H9 (cell line): ENCODE measurements around the gene USP6NL. TPM values are rescaled to one million over a fixed set of nuclear protein-coding genes. Genes with fewer than 3 reads are reported as not detected.

Experiments
- DNase-seq: peaks from one replicate; pipeline ENCODE4 v3.0.0-alpha.2; 2017
- H2AFZ ChIP-seq: one replicate; pipeline ENCODE4 v1.6.1; 2013; ENCODE audit warnings: mild to moderate bottlenecking, low read length, control low read depth, moderate library complexity
- H2AK5ac ChIP-seq: 2 replicates; pipeline ENCODE4 v1.6.1; 2013; ENCODE audit warnings: low read length, control low read depth, mixed read lengths; ENCODE audit not compliant: insufficient read length
- H2BK120ac ChIP-seq: one replicate; pipeline ENCODE4 v1.6.1; 2013; ENCODE audit warnings: low read depth, mild to moderate bottlenecking, low read length, control low read depth, inconsistent platforms; ENCODE audit not compliant: poor library complexity, severe bottlenecking
- H2BK12ac ChIP-seq: 2 replicates; pipeline ENCODE4 v1.6.1; 2013; ENCODE audit warnings: low read length, control low read depth, mixed read lengths, low read depth; ENCODE audit not compliant: insufficient read length
- H2BK15ac ChIP-seq: 2 replicates; pipeline ENCODE4 v1.6.1; 2013; ENCODE audit warnings: low read depth, low read length, control low read depth
- H2BK20ac ChIP-seq: one replicate; pipeline ENCODE4 v1.6.1; 2013; ENCODE audit warnings: low read depth, mild to moderate bottlenecking, low read length, control low read depth, inconsistent platforms; ENCODE audit not compliant: poor library complexity, severe bottlenecking
- H2BK5ac ChIP-seq: 2 replicates; pipeline ENCODE4 v1.6.1; 2013; ENCODE audit warnings: low read length, control low read depth, mixed read lengths; ENCODE audit not compliant: insufficient read length
- H3K14ac ChIP-seq: 2 replicates; pipeline ENCODE4 v1.6.1; 2013; ENCODE audit warnings: low read length, control low read depth; ENCODE audit not compliant: insufficient read depth
- H3K18ac ChIP-seq: 2 replicates; pipeline ENCODE4 v1.6.1; 2013; ENCODE audit warnings: low read depth, mild to moderate bottlenecking, mixed read lengths, low read length, control low read depth; ENCODE audit not compliant: insufficient read length
- H3K23ac ChIP-seq: 2 replicates; pipeline ENCODE4 v1.6.1; 2013; ENCODE audit warnings: low read length, control low read depth, mixed read lengths, low read depth; ENCODE audit not compliant: insufficient read length
- H3K23me2 ChIP-seq: 2 replicates; pipeline ENCODE4 v1.6.1; 2013; ENCODE audit warnings: low read depth, mild to moderate bottlenecking, mixed read lengths, low read length, control low read depth; ENCODE audit not compliant: insufficient read length, poor library complexity, severe bottlenecking
- H3K27ac ChIP-seq: 2 replicates; pipeline ENCODE4 v1.5.1; 2013; ENCODE audit warnings: low read length, control low read depth, mixed read lengths, low read depth; ENCODE audit not compliant: insufficient read length
- H3K27me3 ChIP-seq: 2 replicates; pipeline ENCODE4 v1.6.1; 2013; ENCODE audit warnings: low read length, control low read depth, inconsistent platforms; ENCODE audit not compliant: insufficient read depth
- H3K4ac ChIP-seq: 2 replicates; pipeline ENCODE4 v1.6.1; 2013; ENCODE audit warnings: low read depth, mild to moderate bottlenecking, control low read depth, inconsistent platforms, low read length, moderate library complexity
- H3K4me1 ChIP-seq: 2 replicates; pipeline ENCODE4 v1.6.1; 2013; ENCODE audit warnings: low read length, control low read depth, inconsistent platforms; ENCODE audit not compliant: insufficient read depth
- H3K4me2 ChIP-seq: 2 replicates; pipeline ENCODE4 v1.6.1; 2013; ENCODE audit warnings: low read length, control low read depth, mixed read lengths; ENCODE audit not compliant: insufficient read length, insufficient read depth
- H3K56ac ChIP-seq: 2 replicates; pipeline ENCODE4 v1.6.1; 2013; ENCODE audit warnings: low read depth, mild to moderate bottlenecking, mixed read lengths, low read length, control low read depth; ENCODE audit not compliant: insufficient read length
- H3K79me1 ChIP-seq: 2 replicates; pipeline ENCODE4 v1.6.1; 2013; ENCODE audit warnings: low read depth, mild to moderate bottlenecking, moderate library complexity, low read length, control low read depth, inconsistent platforms; ENCODE audit not compliant: insufficient read depth, poor library complexity, severe bottlenecking
- H3K79me2 ChIP-seq: 2 replicates; pipeline ENCODE4 v1.6.1; 2013; ENCODE audit warnings: low read length, control low read depth, inconsistent platforms; ENCODE audit not compliant: insufficient read depth
- H3K9ac ChIP-seq: 2 replicates; pipeline ENCODE4 v1.6.1; 2013; ENCODE audit warnings: low read length, control low read depth, mixed read lengths; ENCODE audit not compliant: insufficient read length; ENCODE audit errors: extremely low read depth
- H3K9me3 ChIP-seq: one replicate; pipeline ENCODE4 v1.6.1; 2013; ENCODE audit warnings: low read depth, low read length, inconsistent platforms; ENCODE audit not compliant: control insufficient read depth
- H3T11ph ChIP-seq: one replicate; pipeline ENCODE4 v1.6.1; 2013; ENCODE audit warnings: mild to moderate bottlenecking, low read length, control low read depth, inconsistent platforms
- H4K20me1 ChIP-seq: one replicate; pipeline ENCODE4 v1.6.1; 2013; ENCODE audit not compliant: control insufficient read depth, insufficient read length, insufficient read depth
- H4K5ac ChIP-seq: 2 replicates; pipeline ENCODE4 v1.6.1; 2013; ENCODE audit warnings: low read depth, mild to moderate bottlenecking, mixed read lengths, low read length, control low read depth; ENCODE audit not compliant: insufficient read length
- H4K8ac ChIP-seq: replicated peaks from 2 replicates; pipeline ENCODE4 v1.6.1; 2013; ENCODE audit warnings: low read length, control low read depth, mixed read lengths, low read depth; ENCODE audit not compliant: insufficient read length
- H4K91ac ChIP-seq: 2 replicates; pipeline ENCODE4 v1.6.1; 2013; ENCODE audit warnings: low read depth, mild to moderate bottlenecking, moderate library complexity, mixed read lengths, low read length, control low read depth; ENCODE audit not compliant: insufficient read length
- H3K27ac Mint-ChIP-seq, 3 experiments: 2 replicates in 2 of 3; 3 replicates in 1 of 3; pipeline ENCODE4 v1.8.0; 2020 to 2021; ENCODE audit warnings: mixed read lengths in 3 of 3, mild to moderate bottlenecking in 1 of 3, moderate library complexity in 1 of 3
- H3K27me3 Mint-ChIP-seq: 2 replicates; pipeline ENCODE4 v1.8.0; 2021; ENCODE audit warnings: low read depth, mild to moderate bottlenecking, moderate library complexity, mixed read lengths
- H3K36me3 Mint-ChIP-seq, 3 experiments: 2 replicates in 2 of 3; 3 replicates in 1 of 3; pipeline ENCODE4 v1.8.0; 2020 to 2021; ENCODE audit warnings: low read depth in 3 of 3, mixed read lengths in 3 of 3; ENCODE audit not compliant: insufficient read depth in 1 of 3
- H3K4me1 Mint-ChIP-seq, 2 experiments: 2 replicates each; pipeline ENCODE4 v1.8.0; 2020; ENCODE audit warnings: mixed read lengths in 2 of 2
- H3K4me3 Mint-ChIP-seq, 2 experiments: 2 replicates in 1 of 2; 3 replicates in 1 of 2; pipeline ENCODE4 v1.8.0; 2020 to 2021; ENCODE audit warnings: mild to moderate bottlenecking in 2 of 2, mixed read lengths in 2 of 2, moderate library complexity in 1 of 2
- H3K9me3 Mint-ChIP-seq, 2 experiments: 2 replicates in 1 of 2; 3 replicates in 1 of 2; pipeline ENCODE4 v1.8.0; 2020; ENCODE audit warnings: mild to moderate bottlenecking in 2 of 2, mixed read lengths in 2 of 2, moderate library complexity in 1 of 2
- WGBS: extraction: QIAGEN DNeasy Blood & Tissue Kit; methylation state at CpG from one replicate; pipeline ENCODE4 v1.1.7; 2013; ENCODE audit warnings: missing lambda C conversion rate, low lambda C conversion rate, mixed read lengths; ENCODE audit not compliant: insufficient read length; ENCODE audit errors: extremely low coverage; 5-methylcytosine and 5-hydroxymethylcytosine counted together
- total RNA-seq: library from RNA; stranded (reverse); gene quantifications from 2 replicates; pipeline ENCODE4 v1.2.1, GENCODE V29; 2021
- TF ChIP-seq, protein P1 (sequence below): fragments of 200-600 bp; sonication (generic); conservative IDR thresholded peaks from 3 replicates; pipeline ENCODE4 v1.8.0; 2021; ENCODE audit warnings: antibody characterized with exemption, mild to moderate bottlenecking

Gene USP6NL
- total RNA-seq, 1 experiment from 2014 or later = 28.3 TPM

DNA sequence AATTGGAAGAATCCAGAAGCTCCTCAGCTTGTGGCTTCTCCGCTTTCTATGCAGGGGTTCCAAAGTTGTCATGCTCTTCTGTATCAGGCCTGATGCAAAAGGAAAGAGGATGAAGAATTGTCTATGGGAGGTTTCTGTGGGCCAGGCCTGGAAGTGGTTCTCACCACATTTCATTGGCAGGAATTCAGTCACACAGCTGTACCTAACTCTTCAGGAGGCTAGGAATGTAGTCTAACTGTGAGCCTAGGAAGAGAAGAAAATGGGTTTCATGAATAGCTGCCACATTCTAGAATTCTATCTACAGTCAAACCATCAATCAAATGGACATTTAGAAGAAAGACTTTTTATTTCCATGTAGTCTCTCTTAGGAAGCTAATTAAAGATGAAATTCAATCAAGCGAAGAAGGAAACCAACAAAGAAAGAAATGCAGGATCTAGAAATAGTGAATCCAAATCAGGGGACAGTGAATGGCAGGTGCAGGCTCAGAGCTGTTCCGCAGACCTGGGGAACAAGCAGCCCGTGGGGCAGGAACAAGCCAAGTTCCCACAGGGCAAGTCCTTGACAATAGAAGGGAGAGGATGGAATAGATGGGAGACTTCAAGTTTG lies 25.4 kb upstream of the USP6NL start:
- Mint-ChIP-seq H3K9me3 (no peaks in the 10 kb centered on the region), H3K4me3 (no peak overlapping the region), H3K27me3 (peaks cover 2% of the 10 kb centered on the region; the same call in 1 of the 2 replicates), H3K36me3 (no peaks in the 10 kb centered on the region), H3K27ac (no peak overlapping the region), H3K4me1 (no peaks in the 10 kb centered on the region)
- no peak overlapping the region for H2AK5ac ChIP-seq
- H3K4ac ChIP-seq = no peak overlapping the region
- no peaks in the 10 kb centered on the region for H3K79me2 ChIP-seq
- H3K27me3 ChIP-seq = no peaks in the 10 kb centered on the region
- H4K5ac ChIP-seq = no peak overlapping the region
- no peak overlapping the region for H3K27ac ChIP-seq
- H2AFZ ChIP-seq = no peak overlapping the region
- no peak overlapping the region for H4K8ac ChIP-seq
- no peak overlapping the region for H3T11ph ChIP-seq
- no peak overlapping the region for H3K4me2 ChIP-seq
- no peak overlapping the region for H3K18ac ChIP-seq
- no peak overlapping the region for H3K9ac ChIP-seq
- no peak for DNase-seq
- no peak overlapping the region for H4K91ac ChIP-seq
- TF ChIP-seq, protein P1, sequence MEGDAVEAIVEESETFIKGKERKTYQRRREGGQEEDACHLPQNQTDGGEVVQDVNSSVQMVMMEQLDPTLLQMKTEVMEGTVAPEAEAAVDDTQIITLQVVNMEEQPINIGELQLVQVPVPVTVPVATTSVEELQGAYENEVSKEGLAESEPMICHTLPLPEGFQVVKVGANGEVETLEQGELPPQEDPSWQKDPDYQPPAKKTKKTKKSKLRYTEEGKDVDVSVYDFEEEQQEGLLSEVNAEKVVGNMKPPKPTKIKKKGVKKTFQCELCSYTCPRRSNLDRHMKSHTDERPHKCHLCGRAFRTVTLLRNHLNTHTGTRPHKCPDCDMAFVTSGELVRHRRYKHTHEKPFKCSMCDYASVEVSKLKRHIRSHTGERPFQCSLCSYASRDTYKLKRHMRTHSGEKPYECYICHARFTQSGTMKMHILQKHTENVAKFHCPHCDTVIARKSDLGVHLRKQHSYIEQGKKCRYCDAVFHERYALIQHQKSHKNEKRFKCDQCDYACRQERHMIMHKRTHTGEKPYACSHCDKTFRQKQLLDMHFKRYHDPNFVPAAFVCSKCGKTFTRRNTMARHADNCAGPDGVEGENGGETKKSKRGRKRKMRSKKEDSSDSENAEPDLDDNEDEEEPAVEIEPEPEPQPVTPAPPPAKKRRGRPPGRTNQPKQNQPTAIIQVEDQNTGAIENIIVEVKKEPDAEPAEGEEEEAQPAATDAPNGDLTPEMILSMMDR = no peak
- no peak overlapping the region for H3K23ac ChIP-seq
- H2BK15ac ChIP-seq = no peak overlapping the region
- no peak overlapping the region for H2BK12ac ChIP-seq
- no peaks in the 10 kb centered on the region for H3K79me1 ChIP-seq
- H3K9me3 ChIP-seq = no peaks in the 10 kb centered on the region
- H4K20me1 ChIP-seq = no peaks in the 10 kb centered on the region
- no peaks in the 10 kb centered on the region for H3K4me1 ChIP-seq
- H3K23me2 ChIP-seq = no peaks in the 10 kb centered on the region
- H2BK5ac ChIP-seq = no peak overlapping the region
- H3K14ac ChIP-seq = no peak overlapping the region
- no CpG with 5 or more reads among the region's 4 CpGs for WGBS
- H2BK20ac ChIP-seq = no peak overlapping the region
- H2BK120ac ChIP-seq = no peak overlapping the region
- H3K56ac ChIP-seq = no peak overlapping the region
